Activated CD4-positive, alpha-beta memory T cell treated with anti-CD3 and anti-CD28 coated beads, Interleukin-2, amount 10 ng/mL, durations not matched to agents 7 days and 5 days (primary cell): ENCODE data around the gene ADCY5. TPM values are rescaled to one million over a fixed set of nuclear protein-coding genes. Genes with fewer than 3 reads are reported as not detected.

Experiments used
- CTCF ChIA-PET: fragments of 350-600 bp; sonication (Branson Sonifier 250); formaldehyde crosslinking; loops from one replicate; lab custom pipeline; 2021; ENCODE audit warnings: antibody characterized with exemption, inconsistent platforms; lab: Charles Lee
- POLR2A ChIA-PET: fragments of 350-600 bp; sonication (Branson Sonifier 250); formaldehyde crosslinking; loops from one replicate; lab custom pipeline; 2021; ENCODE audit warnings: antibody characterized with exemption; lab: Charles Lee
- DNase-seq: peaks from one replicate; pipeline ENCODE4 v3.0.0-alpha.2; 2020
- H3K27ac Mint-ChIP-seq: one replicate; pipeline ENCODE4 v1.8.0; 2021; ENCODE audit warnings: mild to moderate bottlenecking, mixed read lengths
- H3K27me3 Mint-ChIP-seq: one replicate; pipeline ENCODE4 v1.8.0; 2021; ENCODE audit warnings: mixed read lengths
- H3K36me3 Mint-ChIP-seq: one replicate; pipeline ENCODE4 v1.8.0; 2021; ENCODE audit warnings: low read depth, mixed read lengths
- H3K4me1 Mint-ChIP-seq: one replicate; pipeline ENCODE4 v1.8.0; 2021; ENCODE audit warnings: mixed read lengths
- H3K4me3 Mint-ChIP-seq: one replicate; pipeline ENCODE4 v1.8.0; 2021; ENCODE audit warnings: mild to moderate bottlenecking, mixed read lengths
- H3K9me3 Mint-ChIP-seq: one replicate; pipeline ENCODE4 v1.8.0; 2021; ENCODE audit warnings: mixed read lengths
- total RNA-seq, 2 experiments: library from RNA; stranded (reverse); gene quantifications; one replicate each; pipeline ENCODE4 v1.2.3, GENCODE V29; 2021

ADCY5 gene
- total RNA-seq, 2 experiments from 2014 or later = not detected

- Mint-ChIP-seq H3K27ac (no peak overlapping the region), H3K9me3 (no peaks in the 10 kb centered on the region), H3K36me3 (no peaks in the 10 kb centered on the region), H3K4me1 (no peaks in the 10 kb centered on the region), H3K27me3 (peaks cover 3% of the 10 kb centered on the region), H3K4me3 (no peak overlapping the region)
- ChIA-PET CTCF (no interaction called here), POLR2A (no interaction called here)
- no peak for DNase-seq
These were observed 69.7 kb downstream of the ADCY5 start for GRCh38 chr3:123379041-123379830.

DNA sequence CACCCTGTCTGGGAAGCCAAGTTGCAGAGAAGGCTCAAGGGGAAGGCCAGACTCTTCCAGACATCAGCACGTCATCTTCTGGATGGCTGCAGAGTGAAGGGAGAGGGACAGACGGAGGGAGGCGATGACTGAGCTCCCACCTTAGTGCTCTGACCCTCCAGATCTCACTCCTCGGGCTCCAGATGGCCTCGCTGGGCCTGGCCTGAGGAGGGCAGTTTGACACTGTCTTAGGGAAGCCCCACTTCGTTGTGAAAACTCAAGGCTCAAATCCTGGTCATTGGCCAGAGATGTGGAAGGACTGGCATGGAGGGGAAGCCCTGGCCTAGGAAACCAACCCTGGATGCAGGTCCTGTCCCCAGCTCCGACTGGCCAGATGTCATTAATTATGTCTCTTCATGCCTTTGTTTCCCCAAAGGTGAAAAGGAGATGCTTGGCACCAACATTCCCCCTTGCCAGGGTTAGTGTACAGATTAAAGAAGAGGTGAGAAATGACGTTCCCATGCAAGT is 70.4 kb downstream of the ADCY5 start:
- CTCF ChIA-PET = interaction anchor here (0.7 kb wide), 1 partner anchor 57 kb away, joined by 3 read pairs; no protein-coding TSS in a partner anchor
- no peaks in the 10 kb centered on the region for H3K27me3 Mint-ChIP-seq
- no peak overlapping the region for H3K27ac Mint-ChIP-seq
- H3K36me3 Mint-ChIP-seq = no peaks in the 10 kb centered on the region
- no peaks in the 10 kb centered on the region for H3K9me3 Mint-ChIP-seq
- H3K4me1 Mint-ChIP-seq = no peaks in the 10 kb centered on the region
- no peak for DNase-seq
- POLR2A ChIA-PET = no interaction called here
- no peak overlapping the region for H3K4me3 Mint-ChIP-seq

GRCh38 chr3:123377243-123377740 is 71.6 kb downstream of the ADCY5 start:
- no peaks in the 10 kb centered on the region for H3K27me3 Mint-ChIP-seq
- no peaks in the 10 kb centered on the region for H3K9me3 Mint-ChIP-seq
- H3K4me1 Mint-ChIP-seq = no peaks in the 10 kb centered on the region
- DNase-seq = no peak
- H3K27ac Mint-ChIP-seq = no peak overlapping the region
- H3K36me3 Mint-ChIP-seq = no peaks in the 10 kb centered on the region
- CTCF ChIA-PET = no interaction called here
- POLR2A ChIA-PET = no interaction called here
- H3K4me3 Mint-ChIP-seq = no peak overlapping the region

GRCh38 chr3:123376451-123377242 is 72.2 kb downstream of the ADCY5 start:
- CTCF ChIA-PET = no interaction called here
- no peaks in the 10 kb centered on the region for H3K9me3 Mint-ChIP-seq
- H3K36me3 Mint-ChIP-seq = no peaks in the 10 kb centered on the region
- DNase-seq = no peak
- no peak overlapping the region for H3K27ac Mint-ChIP-seq
- no peaks in the 10 kb centered on the region for H3K4me1 Mint-ChIP-seq
- no peak overlapping the region for H3K4me3 Mint-ChIP-seq
- POLR2A ChIA-PET = no interaction called here
- peaks cover 3% of the 10 kb centered on the region for H3K27me3 Mint-ChIP-seq

DNA sequence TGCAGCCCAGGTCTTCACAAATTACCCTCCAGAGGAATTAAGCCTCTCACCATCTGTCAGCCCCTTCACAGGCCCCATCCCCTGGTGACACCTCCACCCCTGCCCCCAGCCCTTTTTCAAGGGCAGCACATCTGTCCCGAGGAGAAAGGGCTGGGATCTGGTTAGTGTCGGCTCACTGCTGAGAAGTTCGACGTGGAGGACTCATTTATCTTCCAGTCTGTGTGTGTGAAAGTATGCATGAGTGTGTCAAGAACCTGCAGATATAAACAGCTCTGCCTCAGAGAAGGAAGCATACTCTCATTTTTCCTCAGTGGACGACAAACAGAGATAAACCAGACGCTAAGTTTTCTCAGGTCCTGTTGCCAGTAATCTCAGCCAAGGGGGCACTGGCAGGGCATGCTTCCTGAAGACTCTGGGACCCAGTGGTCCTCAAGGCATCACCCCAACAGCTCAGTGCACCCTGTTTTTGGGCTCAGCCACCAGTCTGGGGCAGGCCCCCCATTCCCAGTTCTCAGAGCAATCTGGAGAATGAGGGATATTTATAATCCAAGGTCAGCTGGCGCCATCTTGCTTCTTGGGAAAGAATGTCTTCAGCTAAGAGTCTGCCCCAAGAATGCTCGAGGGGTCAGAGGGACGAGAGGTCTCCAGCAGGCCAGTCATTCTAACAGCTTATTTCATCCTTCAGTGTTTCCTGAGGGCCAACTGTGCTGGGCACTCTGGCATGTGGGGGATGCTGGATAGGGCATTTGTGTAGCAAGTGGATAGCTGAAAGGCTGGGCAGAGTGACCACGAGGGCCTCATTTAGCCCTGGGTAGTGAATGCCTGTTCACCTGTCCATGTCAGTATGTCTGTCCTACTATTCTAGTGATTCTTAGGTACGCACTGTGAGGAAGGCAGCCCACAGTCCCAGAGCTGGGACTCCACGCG is 73.6 kb downstream of the ADCY5 start:
- no peak for DNase-seq
- no peak overlapping the region for H3K27ac Mint-ChIP-seq
- H3K9me3 Mint-ChIP-seq = no peaks in the 10 kb centered on the region
- ChIA-PET CTCF (no interaction called here), POLR2A (no interaction called here)
- peaks cover 3% of the 10 kb centered on the region for H3K27me3 Mint-ChIP-seq
- H3K36me3 Mint-ChIP-seq = no peaks in the 10 kb centered on the region
- no peak overlapping the region for H3K4me3 Mint-ChIP-seq
- H3K4me1 Mint-ChIP-seq = no peaks in the 10 kb centered on the region

DNA sequence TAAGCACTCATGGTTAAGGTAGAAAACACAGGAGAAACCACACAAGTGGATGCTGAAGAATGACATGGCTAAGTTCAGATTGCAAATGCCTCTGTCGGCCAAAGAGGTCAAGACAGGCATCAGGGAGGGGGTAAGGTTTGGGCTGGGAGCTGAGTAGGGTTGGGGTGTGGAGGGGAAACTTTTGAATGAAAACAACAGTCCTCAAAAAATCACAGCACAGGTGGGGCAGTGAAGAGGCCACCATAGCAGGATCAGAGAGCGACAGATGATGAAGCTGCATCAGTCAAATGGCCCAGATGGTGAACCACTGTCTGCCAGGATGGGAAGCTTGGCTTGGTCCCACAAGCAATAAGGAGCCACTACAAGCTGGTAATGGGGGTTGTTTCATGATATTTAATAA is 74.9 kb downstream of the ADCY5 start:
- Mint-ChIP-seq H3K27ac (no peak overlapping the region), H3K4me3 (no peak overlapping the region), H3K9me3 (no peaks in the 10 kb centered on the region), H3K27me3 (peaks cover 3% of the 10 kb centered on the region), H3K4me1 (no peaks in the 10 kb centered on the region), H3K36me3 (no peaks in the 10 kb centered on the region)
- DNase-seq = no peak
- ChIA-PET CTCF (no interaction called here), POLR2A (no interaction called here)

- Mint-ChIP-seq H3K4me1 (no peaks in the 10 kb centered on the region), H3K36me3 (no peaks in the 10 kb centered on the region), H3K27me3 (peaks cover 3% of the 10 kb centered on the region), H3K27ac (no peak overlapping the region), H3K9me3 (no peaks in the 10 kb centered on the region), H3K4me3 (no peak overlapping the region)
- ChIA-PET CTCF (no interaction called here), POLR2A (no interaction called here)
- no peak for DNase-seq
These were observed 75.4 kb downstream of the ADCY5 start for GRCh38 chr3:123373474-123373987.

DNA sequence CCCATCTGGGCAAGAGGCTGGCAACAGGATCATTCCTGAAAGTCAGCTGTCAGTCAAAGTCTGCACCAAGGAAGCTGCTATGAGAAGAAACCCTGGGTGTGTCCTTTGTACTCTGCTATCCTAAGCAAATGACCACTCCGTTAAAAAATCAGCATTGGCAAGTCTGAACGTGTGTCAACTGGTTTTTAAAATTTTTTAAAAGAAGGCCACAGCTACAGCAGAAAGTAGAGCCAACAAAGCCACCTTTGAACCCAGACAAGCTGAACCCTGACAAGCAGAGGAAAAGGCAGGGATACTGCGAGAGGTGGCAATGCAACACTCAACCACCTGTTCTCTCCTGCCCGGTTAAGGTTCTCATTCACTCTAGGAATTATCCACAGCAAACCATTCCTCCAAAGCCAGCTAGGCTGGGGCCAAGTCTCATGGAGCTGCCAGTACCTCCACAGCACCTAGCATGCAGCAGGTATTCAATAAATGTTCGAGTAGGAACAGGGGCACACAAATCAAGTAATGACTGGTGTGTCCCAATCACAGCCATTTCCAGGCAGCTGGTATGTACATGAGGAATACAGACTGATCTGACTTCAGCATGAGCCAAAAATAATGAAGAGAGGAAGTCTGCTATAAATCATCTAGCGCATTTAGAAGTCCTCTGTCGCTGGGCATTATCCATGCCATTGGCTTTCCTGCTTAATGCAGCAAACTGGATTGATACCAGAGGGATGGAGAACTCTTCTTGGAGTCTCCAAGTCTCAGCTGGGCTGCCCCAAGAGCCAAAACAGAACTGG is 76.0 kb downstream of the ADCY5 start:
- H3K27ac Mint-ChIP-seq = no peak overlapping the region
- no peaks in the 10 kb centered on the region for H3K4me1 Mint-ChIP-seq
- DNase-seq = no peak
- POLR2A ChIA-PET = no interaction called here
- H3K36me3 Mint-ChIP-seq = no peaks in the 10 kb centered on the region
- peaks cover 3% of the 10 kb centered on the region for H3K27me3 Mint-ChIP-seq
- H3K4me3 Mint-ChIP-seq = no peak overlapping the region
- CTCF ChIA-PET = no interaction called here
- H3K9me3 Mint-ChIP-seq = no peaks in the 10 kb centered on the region

GRCh38 chr3:123371859-123372685 is 76.8 kb downstream of the ADCY5 start:
- Mint-ChIP-seq H3K9me3 (no peaks in the 10 kb centered on the region), H3K27me3 (peaks cover 3% of the 10 kb centered on the region), H3K4me1 (no peaks in the 10 kb centered on the region), H3K27ac (no peak overlapping the region), H3K4me3 (no peak overlapping the region), H3K36me3 (no peaks in the 10 kb centered on the region)
- ChIA-PET CTCF (no interaction called here), POLR2A (no interaction called here)
- no peak for DNase-seq

GRCh38 chr3:123371426-123371825 is 77.5 kb downstream of the ADCY5 start:
- Mint-ChIP-seq H3K36me3 (no peaks in the 10 kb centered on the region), H3K4me3 (no peak overlapping the region), H3K27ac (no peak overlapping the region), H3K4me1 (no peaks in the 10 kb centered on the region), H3K27me3 (peaks cover 3% of the 10 kb centered on the region), H3K9me3 (no peaks in the 10 kb centered on the region)
- DNase-seq = no peak
- ChIA-PET POLR2A (no interaction called here), CTCF (no interaction called here)

DNA sequence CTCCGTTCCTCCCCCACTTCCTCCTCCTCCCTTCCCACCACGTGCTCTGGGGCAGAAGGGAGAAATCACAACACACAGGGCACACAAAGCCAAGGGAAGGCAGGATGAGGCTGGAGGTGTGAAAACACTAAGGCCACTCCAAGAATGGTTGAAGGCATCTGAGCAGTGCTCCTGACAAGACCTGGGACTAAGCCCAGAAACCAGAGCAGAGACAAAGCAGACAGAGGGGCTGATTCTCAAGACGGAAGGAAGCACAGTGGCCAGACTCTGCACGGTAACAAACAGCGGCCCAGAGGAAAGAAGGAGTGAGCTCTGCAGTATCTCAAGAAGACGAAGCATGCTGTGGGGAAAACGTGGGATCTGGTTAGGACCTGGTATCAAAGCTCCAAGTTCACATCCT is 78.1 kb downstream of the ADCY5 start:
- no peak overlapping the region for H3K27ac Mint-ChIP-seq
- no peak for DNase-seq
- no peaks in the 10 kb centered on the region for H3K36me3 Mint-ChIP-seq
- H3K9me3 Mint-ChIP-seq = no peaks in the 10 kb centered on the region
- ChIA-PET CTCF (no interaction called here), POLR2A (no interaction called here)
- H3K4me3 Mint-ChIP-seq = no peak overlapping the region
- H3K27me3 Mint-ChIP-seq = peaks cover 3% of the 10 kb centered on the region
- no peaks in the 10 kb centered on the region for H3K4me1 Mint-ChIP-seq
